Neural progenitor cell (in vitro differentiated cells): ENCODE data around the gene AKR1E2. TPM values are rescaled to one million over a fixed set of nuclear protein-coding genes. Genes with fewer than 3 reads are reported as not detected.

Experiments used
- DNase-seq: peaks from one replicate; pipeline ENCODE4 v3.0.0-alpha.2; 2016; ENCODE audit warnings: low spot score
- H2AFZ ChIP-seq: fragments of 200-600 bp; sonication (generic); replicated peaks from 2 replicates; pipeline ENCODE4 v1.6.1; 2016; ENCODE audit warnings: antibody characterized with exemption
- H3F3A ChIP-seq: fragments of 200-600 bp; sonication (generic); 2 replicates; pipeline ENCODE4 v1.6.1; 2016; ENCODE audit warnings: antibody characterized with exemption, low read depth
- H3K27ac ChIP-seq: fragments of 200-600 bp; sonication (generic); 2 replicates; pipeline ENCODE4 v1.5.1; 2016; ENCODE audit warnings: mild to moderate bottlenecking
- H3K27me3 ChIP-seq: fragments of 200-600 bp; sonication (generic); 2 replicates; pipeline ENCODE4 v1.6.1; 2016; ENCODE audit warnings: mild to moderate bottlenecking, moderate library complexity
- H3K36me3 ChIP-seq: fragments of 200-600 bp; sonication (generic); 2 replicates; pipeline ENCODE4 v1.5.1; 2016
- H3K4me1 ChIP-seq: fragments of 200-600 bp; sonication (generic); 2 replicates; pipeline ENCODE4 v1.6.1; 2016; ENCODE audit warnings: mixed run types
- H3K4me2 ChIP-seq: fragments of 200-600 bp; sonication (generic); 2 replicates; pipeline ENCODE4 v1.6.1; 2016
- H3K4me3 ChIP-seq: fragments of 200-600 bp; sonication (generic); 2 replicates; pipeline ENCODE4 v1.5.1; 2016
- H3K79me2 ChIP-seq: fragments of 200-600 bp; sonication (generic); 2 replicates; pipeline ENCODE4 v1.6.1; 2016; ENCODE audit warnings: low read depth
- H3K9ac ChIP-seq: fragments of 200-600 bp; sonication (generic); 2 replicates; pipeline ENCODE4 v1.6.1; 2016
- H3K9me3 ChIP-seq: fragments of 200-600 bp; sonication (generic); 2 replicates; pipeline ENCODE4 v1.5.1; 2016; ENCODE audit warnings: low read depth
- H4K20me1 ChIP-seq: fragments of 200-600 bp; sonication (generic); 2 replicates; pipeline ENCODE4 v1.6.1; 2016; ENCODE audit warnings: low read depth
- H3K27ac Mint-ChIP-seq: 3 replicates; pipeline ENCODE4 v1.8.0; 2021; ENCODE audit warnings: mixed read lengths
- H3K27me3 Mint-ChIP-seq: 2 replicates; pipeline ENCODE4 v1.8.0; 2022; ENCODE audit warnings: low read depth, mild to moderate bottlenecking, inconsistent platforms, moderate library complexity, mixed read lengths; ENCODE audit not compliant: insufficient read depth
- H3K36me3 Mint-ChIP-seq: 3 replicates; pipeline ENCODE4 v1.8.0; 2021; ENCODE audit warnings: mixed read lengths
- H3K4me1 Mint-ChIP-seq: 3 replicates; pipeline ENCODE4 v1.8.0; 2021; ENCODE audit warnings: mixed read lengths
- H3K4me3 Mint-ChIP-seq: 3 replicates; pipeline ENCODE4 v1.8.0; 2021; ENCODE audit warnings: mild to moderate bottlenecking, moderate library complexity, mixed read lengths
- H3K9me3 Mint-ChIP-seq: 3 replicates; pipeline ENCODE4 v1.8.0; 2020; ENCODE audit warnings: mixed read lengths
- EZH2 ChIP-seq: fragments of 200-600 bp; sonication (generic); IDR thresholded peaks from 2 replicates; pipeline ENCODE4 v1.6.1; 2017; ENCODE audit warnings: antibody characterized with exemption, mild to moderate bottlenecking, moderate library complexity
- EZH2phosphoT487 ChIP-seq: fragments of 200-600 bp; sonication (generic); IDR thresholded peaks from 2 replicates; pipeline ENCODE4 v1.6.1; 2017; ENCODE audit warnings: antibody characterized with exemption
- total RNA-seq: library from RNA; depleted of rRNA; stranded (reverse); fragments of >200 nt; gene quantifications from 2 replicates; pipeline ENCODE4 v1.2.3, GENCODE V29; 2015; ENCODE audit warnings: low replicate concordance
- TF ChIP-seq, protein P1 (sequence below): fragments of 200-600 bp; sonication (generic); IDR thresholded peaks from 2 replicates; pipeline ENCODE4 v1.5.1; 2017; ENCODE audit warnings: antibody characterized with exemption, mild to moderate bottlenecking

AKR1E2 gene
- total RNA-seq, 1 donor from 2014 or later: 3.4 TPM

- H2AFZ ChIP-seq: no peak overlapping the region
- Mint-ChIP-seq H3K36me3 (no peaks in the 10 kb centered on the region), H3K27me3 (no peaks in the 10 kb centered on the region)
Observed at GRCh38 chr10:4887501-4887900, 61.5 kb downstream of the AKR1E2 start.

DNA sequence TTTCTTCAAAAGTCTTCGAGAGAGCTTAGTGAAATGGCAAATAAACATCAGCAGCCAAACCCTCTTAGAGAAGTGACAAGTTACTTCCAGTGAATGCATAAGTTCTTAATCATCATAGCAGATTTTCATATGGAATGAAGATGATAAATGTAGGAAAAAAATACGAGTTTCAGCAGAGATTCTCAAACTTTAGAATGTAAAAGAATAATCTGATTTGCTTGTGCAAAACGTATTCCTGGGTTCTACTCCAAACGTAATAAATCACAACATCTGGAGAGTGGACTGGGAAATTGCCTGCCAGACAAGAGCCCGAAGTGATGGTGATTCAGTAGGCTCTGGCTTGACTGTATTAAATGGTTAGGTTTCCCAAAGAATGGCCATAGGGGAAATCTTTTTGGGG, 62.2 kb downstream of the AKR1E2 start:
- Mint-ChIP-seq H3K4me1 (no peaks in the 10 kb centered on the region), H3K4me3 (no peak overlapping the region), H3K9me3 (peaks cover 3% of the 10 kb centered on the region), H3K27ac (no peak overlapping the region), H3K36me3 (no peaks in the 10 kb centered on the region), H3K27me3 (no peaks in the 10 kb centered on the region)
- no peaks in the 10 kb centered on the region for H3K27me3 ChIP-seq
- no peak overlapping the region for H3K27ac ChIP-seq
- no peak overlapping the region for H2AFZ ChIP-seq
- no peak for DNase-seq
- no peaks in the 10 kb centered on the region for H3K36me3 ChIP-seq
- H3F3A ChIP-seq: no peaks in the 10 kb centered on the region
- H3K4me2 ChIP-seq: no peak overlapping the region
- no peaks in the 10 kb centered on the region for H3K4me1 ChIP-seq
- no peak for TF ChIP-seq EZH2
- TF ChIP-seq, protein P1, sequence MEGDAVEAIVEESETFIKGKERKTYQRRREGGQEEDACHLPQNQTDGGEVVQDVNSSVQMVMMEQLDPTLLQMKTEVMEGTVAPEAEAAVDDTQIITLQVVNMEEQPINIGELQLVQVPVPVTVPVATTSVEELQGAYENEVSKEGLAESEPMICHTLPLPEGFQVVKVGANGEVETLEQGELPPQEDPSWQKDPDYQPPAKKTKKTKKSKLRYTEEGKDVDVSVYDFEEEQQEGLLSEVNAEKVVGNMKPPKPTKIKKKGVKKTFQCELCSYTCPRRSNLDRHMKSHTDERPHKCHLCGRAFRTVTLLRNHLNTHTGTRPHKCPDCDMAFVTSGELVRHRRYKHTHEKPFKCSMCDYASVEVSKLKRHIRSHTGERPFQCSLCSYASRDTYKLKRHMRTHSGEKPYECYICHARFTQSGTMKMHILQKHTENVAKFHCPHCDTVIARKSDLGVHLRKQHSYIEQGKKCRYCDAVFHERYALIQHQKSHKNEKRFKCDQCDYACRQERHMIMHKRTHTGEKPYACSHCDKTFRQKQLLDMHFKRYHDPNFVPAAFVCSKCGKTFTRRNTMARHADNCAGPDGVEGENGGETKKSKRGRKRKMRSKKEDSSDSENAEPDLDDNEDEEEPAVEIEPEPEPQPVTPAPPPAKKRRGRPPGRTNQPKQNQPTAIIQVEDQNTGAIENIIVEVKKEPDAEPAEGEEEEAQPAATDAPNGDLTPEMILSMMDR: no peak
- no peak overlapping the region for H3K9ac ChIP-seq
- no peaks in the 10 kb centered on the region for H3K9me3 ChIP-seq
- H3K4me3 ChIP-seq: no peak overlapping the region
- H3K79me2 ChIP-seq: no peaks in the 10 kb centered on the region
- no peaks in the 10 kb centered on the region for H4K20me1 ChIP-seq

More at GRCh38 chr10:4887501-4887900, 61.5 kb downstream of the AKR1E2 start:
- no peaks in the 10 kb centered on the region for H3F3A ChIP-seq
- no peaks in the 10 kb centered on the region for H3K27me3 ChIP-seq
- H3K4me1 ChIP-seq: no peaks in the 10 kb centered on the region
- H4K20me1 ChIP-seq: no peaks in the 10 kb centered on the region
- TF ChIP-seq EZH2 (no peak), EZH2phosphoT487 (no peak)
- TF ChIP-seq, protein P1: no peak
- DNase-seq: no peak
- no peak overlapping the region for H3K4me2 ChIP-seq
- H3K9me3 Mint-ChIP-seq: peaks cover 3% of the 10 kb centered on the region
- H3K9me3 ChIP-seq: no peaks in the 10 kb centered on the region
- H3K4me3 ChIP-seq: no peak overlapping the region
- H3K4me3 Mint-ChIP-seq: no peak overlapping the region
- no peak overlapping the region for H3K27ac ChIP-seq
- no peak overlapping the region for H3K9ac ChIP-seq
- H3K4me1 Mint-ChIP-seq: no peaks in the 10 kb centered on the region
- H3K36me3 ChIP-seq: no peaks in the 10 kb centered on the region
- H3K27ac Mint-ChIP-seq: no peak overlapping the region
- H3K79me2 ChIP-seq: no peaks in the 10 kb centered on the region

- Mint-ChIP-seq H3K36me3 (no peaks in the 10 kb centered on the region), H3K27ac (no peak overlapping the region), H3K4me3 (no peak overlapping the region), H3K27me3 (no peaks in the 10 kb centered on the region), H3K4me1 (no peaks in the 10 kb centered on the region), H3K9me3 (peaks cover 3% of the 10 kb centered on the region)
- H4K20me1 ChIP-seq: no peaks in the 10 kb centered on the region
- H2AFZ ChIP-seq: no peak overlapping the region
- no peak overlapping the region for H3K9ac ChIP-seq
- H3K79me2 ChIP-seq: no peaks in the 10 kb centered on the region
- H3K4me2 ChIP-seq: no peak overlapping the region
- TF ChIP-seq EZH2phosphoT487: no peak
- TF ChIP-seq, protein P1: no peak
- TF ChIP-seq EZH2: no peak
- H3K36me3 ChIP-seq: no peaks in the 10 kb centered on the region
- no peaks in the 10 kb centered on the region for H3K4me1 ChIP-seq
- H3K27ac ChIP-seq: no peak overlapping the region
- H3K9me3 ChIP-seq: no peaks in the 10 kb centered on the region
- no peaks in the 10 kb centered on the region for H3F3A ChIP-seq
- H3K4me3 ChIP-seq: no peak overlapping the region
- DNase-seq: no peak
- H3K27me3 ChIP-seq: no peaks in the 10 kb centered on the region
Observed at GRCh38 chr10:4889959-4890358, 64.0 kb downstream of the AKR1E2 start.
